DMS53 treated with DMSO at 0.1 percent for 48 hours (cell line): ENCODE results near the gene NUBPL.
"Not testable (repeated sequence)": the region's sequence is repeated elsewhere in the genome, so short reads cannot be mapped to it uniquely, and the experiment has no call there.

Source experiments
- DNase-seq: peaks from one replicate; lab custom pipeline; 2025; ENCODE audit not compliant: unreplicated experiment; lab: John Stamatoyannopoulos, UW

The NUBPL gene

GRCh38 chr14:31578266-31578665 is 17.1 kb downstream of the NUBPL start:
- no peak for DNase-seq

- no peak for DNase-seq
Observed at GRCh38 chr14:31578792-31579501, 17.7 kb downstream of the NUBPL start.

DNA sequence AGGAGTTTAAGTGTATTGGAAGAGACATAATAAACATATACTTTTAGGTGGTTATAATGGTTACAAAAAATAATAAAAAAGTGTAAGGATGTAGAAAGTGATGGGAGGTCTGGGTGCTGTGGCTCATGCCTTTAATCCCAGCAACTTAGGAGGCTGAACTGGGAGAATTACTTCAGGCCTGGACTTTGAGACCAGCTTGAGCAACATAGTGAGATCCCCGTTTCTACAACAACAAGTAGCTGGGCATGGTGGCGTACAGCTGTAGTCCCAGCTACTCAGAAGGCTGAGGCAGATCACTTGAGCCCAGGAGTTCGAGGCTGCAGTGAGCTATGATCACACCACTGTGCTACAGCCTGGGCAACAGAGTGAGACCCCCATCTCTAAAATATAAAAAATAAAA is 19.0 kb downstream of the NUBPL start:
- DNase-seq: no peak

- no peak for DNase-seq
Observed at GRCh38 chr14:31582286-31582691, 21.1 kb downstream of the NUBPL start.

DNA sequence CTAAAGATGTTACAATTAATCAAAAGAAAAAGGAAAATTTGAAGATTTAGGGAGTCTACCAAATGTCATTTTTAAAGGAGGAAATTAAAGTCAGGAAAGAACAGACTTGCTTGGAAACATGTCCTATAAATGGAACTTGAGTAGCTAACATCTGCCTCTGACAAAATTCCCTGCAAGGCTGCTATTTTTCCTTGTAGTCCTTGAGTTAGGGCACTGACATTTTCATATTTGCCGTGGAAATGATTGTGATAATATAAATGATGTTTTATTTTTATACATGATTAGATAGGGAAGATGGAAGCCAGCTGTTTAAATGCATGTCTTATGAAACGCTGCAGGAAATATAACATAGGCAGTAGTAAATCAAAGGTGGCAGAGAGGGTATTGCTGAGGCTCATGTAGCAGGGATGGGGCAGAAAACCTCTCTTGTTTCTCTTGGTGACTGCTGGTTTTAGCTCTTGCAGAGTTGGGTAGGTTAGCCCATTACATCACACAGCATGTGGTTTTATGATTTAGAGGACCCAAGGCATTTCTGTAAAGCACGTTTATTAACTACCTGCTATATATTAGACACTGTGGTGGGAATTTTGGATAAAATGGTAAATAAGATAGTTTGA is 21.7 kb downstream of the NUBPL start:
- DNase-seq: no peak

DNA sequence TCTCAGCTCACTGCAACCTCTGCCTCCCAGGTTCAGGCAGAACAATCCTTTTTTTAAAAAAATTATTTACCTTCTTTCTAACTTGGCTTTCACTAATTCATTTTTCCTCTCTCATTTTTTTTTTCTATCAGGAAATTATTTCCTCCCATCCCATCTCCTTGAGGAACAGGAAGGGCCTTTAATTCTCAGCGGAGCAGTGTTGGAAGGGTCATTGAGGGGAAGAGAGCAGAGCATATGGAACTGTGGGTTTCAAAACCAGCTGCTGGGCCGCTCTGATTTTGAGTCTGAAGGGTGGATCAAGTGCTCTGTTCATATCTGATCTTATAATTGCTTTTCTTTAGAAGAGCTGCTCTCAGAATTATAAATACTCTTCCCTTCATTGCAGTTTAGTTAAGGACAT is 29.0 kb downstream of the NUBPL start:
- DNase-seq: no peak

DNA sequence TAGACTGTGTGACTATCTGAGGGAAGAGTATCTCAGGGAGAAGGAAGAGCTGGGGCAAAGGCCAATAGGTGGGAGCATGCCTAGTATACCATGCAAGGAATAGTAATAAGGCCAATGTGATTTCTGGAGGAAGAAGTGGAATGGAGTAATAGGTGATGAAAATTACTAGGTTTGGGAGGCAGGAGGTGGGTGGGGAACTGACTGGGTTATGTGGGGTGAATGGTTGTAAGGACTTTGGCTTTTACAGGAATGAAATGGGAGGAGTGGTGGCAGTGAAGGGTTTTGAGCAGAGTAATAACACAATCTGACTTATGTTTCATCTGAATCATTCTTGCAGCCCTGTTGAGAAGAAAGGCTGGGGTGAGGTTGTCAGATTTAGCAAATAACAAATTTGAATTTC is 30.9 kb downstream of the NUBPL start:
- DNase-seq: no peak

GRCh38 chr14:31592631-31593030 is 31.4 kb downstream of the NUBPL start:
- DNase-seq: no peak

DNA sequence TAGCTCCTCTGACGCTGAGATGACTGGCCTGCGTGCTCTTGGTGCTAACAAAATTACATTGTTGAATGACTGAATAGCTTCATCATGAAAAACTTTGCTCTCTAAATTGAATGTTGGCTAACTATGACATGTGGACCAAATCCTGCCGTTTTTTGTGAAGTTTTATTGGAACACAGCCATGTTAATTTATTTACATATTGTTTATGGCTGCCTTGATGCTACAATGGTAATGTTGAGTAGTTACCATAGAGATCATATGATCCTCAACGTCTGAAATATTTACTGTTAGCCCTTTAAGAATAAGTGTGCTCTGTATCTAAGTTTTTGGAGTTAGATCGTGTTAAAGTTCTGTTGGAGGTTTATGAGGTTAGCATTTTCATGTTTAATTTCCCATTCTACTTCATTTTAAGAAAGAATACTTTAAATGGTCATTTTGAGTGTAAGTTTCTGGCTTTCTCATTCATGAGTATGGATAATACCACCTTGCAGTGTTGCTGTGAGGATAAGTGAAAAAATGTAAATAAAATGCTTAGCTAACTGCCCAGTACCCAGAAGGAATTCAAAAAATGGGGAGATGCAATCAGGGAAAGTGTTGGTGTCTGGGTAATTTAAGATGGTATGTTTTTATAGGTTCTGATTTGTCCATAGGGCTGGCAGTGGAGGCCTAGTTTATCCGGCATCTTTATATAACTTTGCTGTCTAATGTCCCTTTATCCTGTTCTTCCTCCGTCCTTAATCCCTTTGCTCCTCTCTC is 35.3 kb downstream of the NUBPL start:
- DNase-seq: no peak

GRCh38 chr14:31605702-31606101 is 44.5 kb downstream of the NUBPL start:
- DNase-seq: no peak

DNA sequence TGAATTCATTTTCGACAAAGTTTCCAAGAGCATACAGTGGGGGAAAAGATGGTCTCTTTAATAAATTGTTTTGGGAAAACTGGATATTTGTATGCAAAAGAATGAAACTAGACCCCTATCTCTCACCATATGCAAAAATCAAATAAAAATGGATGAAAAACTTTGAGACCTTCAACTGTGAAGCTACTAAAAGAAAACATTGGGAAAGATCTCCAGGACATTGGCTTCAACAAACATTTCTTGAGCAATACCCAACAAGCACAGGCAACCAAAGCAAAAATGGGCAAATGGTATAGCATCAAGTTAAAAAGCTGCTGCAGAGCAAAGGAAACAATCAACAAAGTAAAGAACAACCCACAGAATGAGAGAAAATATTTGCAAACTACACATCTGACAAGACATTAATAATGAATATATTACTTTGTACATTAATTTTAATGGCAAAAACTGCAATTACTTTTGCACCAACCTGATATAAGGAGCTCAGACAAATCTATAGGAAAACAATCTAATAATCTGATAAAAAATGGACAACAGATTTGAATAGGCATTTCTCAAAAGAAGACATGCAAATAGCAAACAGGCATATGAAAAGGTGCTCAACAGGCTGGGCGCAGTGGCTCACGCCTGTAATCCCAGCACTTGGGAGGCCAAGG is 50.7 kb downstream of the NUBPL start:
- DNase-seq: no peak

- DNase-seq: no peak
Observed at GRCh38 chr14:31613188-31613587, 52.0 kb downstream of the NUBPL start.

DNA sequence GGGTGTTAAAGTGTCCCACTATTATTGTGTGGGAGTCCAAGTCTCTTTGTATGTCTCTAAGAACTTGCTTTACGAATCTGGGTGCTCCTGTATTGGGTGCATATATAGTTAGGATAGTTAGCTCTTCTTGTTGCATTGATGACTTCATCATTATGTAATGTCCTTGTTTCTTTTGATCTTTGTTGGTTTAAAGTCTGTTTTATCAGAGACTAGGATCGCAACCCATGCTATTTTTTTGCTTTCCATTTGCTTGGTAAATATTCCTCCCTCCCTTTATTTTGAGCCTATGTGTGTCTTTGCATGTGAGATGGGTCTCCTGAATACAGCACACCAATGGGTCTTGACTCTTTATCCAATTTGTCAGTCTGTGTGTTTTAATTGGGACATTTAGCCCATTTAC is 57.7 kb downstream of the NUBPL start:
- not testable (repeated sequence) for DNase-seq

GRCh38 chr14:31619440-31619839 is 58.2 kb downstream of the NUBPL start:
- DNase-seq: no peak

DNA sequence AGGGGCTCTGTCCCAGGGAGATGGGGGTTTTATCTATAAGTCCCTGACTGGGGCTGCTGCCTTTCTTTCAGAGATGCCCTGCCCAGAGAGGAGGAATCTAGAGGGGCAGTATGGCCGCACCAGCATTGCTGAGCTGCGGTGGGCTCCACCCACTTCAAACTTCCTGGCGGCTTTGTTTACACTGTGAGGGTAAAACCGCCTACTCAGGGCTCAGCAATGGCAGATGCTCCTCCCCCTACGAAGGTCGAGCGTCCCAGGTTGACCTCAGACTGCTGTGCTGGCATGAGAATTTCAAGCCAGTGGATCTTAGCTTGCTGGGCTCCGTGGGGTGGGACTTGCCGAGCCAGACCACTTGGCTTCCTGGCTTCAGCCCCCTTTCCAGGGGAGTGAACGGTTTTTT is 59.7 kb downstream of the NUBPL start:
- not testable (repeated sequence) for DNase-seq

DNA sequence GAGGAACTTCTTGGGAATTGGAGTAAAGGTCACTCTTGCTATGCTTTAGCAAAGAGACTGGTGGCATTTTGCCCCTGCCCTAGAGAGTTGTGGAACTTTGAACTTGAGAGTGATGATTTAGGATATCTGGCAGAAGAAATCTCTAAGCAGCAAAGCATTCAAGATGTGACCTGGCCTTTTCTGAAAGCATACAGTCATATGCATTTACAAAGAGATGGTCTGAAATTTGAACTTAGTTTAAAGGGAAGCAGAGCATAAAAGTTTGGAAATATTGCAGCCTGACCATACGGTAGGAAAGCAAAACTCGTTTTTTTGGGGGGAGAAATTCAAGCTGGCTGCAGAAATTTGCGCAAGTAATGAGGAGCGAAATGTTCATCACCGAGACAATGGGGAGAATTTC is 60.9 kb downstream of the NUBPL start:
- no peak for DNase-seq

- not testable (repeated sequence) for DNase-seq
Observed at GRCh38 chr14:31652900-31653299, 91.7 kb downstream of the NUBPL start.

DNA sequence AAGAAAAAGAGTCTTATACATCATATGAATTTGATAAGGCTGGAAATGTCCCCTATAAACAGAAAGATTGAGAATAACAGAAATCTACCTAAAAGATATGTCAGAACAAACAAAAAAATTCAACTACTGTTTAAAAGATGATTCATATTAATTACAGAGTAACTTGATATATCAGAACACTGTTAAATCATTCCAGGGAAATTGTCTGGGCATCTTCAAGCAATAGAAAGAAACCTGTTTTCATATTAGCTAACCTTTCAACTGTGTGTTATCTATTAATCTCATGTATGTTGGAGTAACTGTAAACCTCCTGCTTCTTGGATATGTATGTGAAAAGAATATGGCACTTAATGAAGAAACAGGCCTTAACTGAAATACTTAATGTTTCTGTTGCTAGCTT is 96.7 kb downstream of the NUBPL start:
- DNase-seq: peak; percentile 24

GRCh38 chr14:31659278-31659677 is 98.1 kb downstream of the NUBPL start:
- DNase-seq: no peak

- DNase-seq: no peak
Observed at GRCh38 chr14:31660191-31660590, 99.0 kb downstream of the NUBPL start.

- DNase-seq: no peak
Observed at GRCh38 chr14:31660728-31661127, 99.5 kb downstream of the NUBPL start.

DNA sequence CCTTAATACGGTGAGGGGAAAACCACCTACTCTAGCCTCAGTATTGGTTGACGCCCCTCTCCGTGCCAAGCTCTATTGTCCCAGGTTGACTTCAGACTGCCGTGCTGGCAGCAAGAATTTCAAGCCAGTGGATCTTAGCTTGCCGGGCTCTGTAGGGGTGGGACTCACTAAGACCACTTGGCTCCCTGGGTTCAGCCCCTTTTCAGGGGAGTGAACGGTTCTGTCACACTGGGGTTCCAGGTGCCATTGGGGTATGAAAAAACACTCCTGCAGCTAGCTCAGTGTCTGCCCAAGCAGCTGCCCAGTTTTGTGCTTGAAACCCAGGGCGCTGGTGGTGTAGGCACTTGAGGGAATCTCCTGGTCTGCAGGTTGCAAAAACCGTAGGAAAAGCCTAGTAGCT is 107.1 kb downstream of the NUBPL start:
- DNase-seq: no peak
